GM13977 (cell line): Measurements from ENCODE around the gene CSNK2A2.

Experiments
- DNase-seq: peaks from one replicate; pipeline ENCODE4 v3.0.0; 2012; ENCODE audit warnings: low spot score
- in situ Hi-C: fragments of 300-500 bp; cut with MboI; formaldehyde crosslinking; loops from one replicate; pipeline ENCODE4 v1.12.0; 2022; ENCODE audit warnings: low sequenced_read_pairs, low pct_unique_long_range_greater_than_20kb, mixed read lengths, inconsistent platforms; ENCODE audit not compliant: unreplicated experiment
- TF ChIP-seq, protein P1 (sequence below): IDR thresholded peaks from 2 replicates; pipeline ENCODE4 v1.5.1; 2012; ENCODE audit warnings: mild to moderate bottlenecking, control low read depth; ENCODE audit not compliant: insufficient read depth; ENCODE audit errors: extremely low read depth, missing control alignments

CSNK2A2 gene

DNA sequence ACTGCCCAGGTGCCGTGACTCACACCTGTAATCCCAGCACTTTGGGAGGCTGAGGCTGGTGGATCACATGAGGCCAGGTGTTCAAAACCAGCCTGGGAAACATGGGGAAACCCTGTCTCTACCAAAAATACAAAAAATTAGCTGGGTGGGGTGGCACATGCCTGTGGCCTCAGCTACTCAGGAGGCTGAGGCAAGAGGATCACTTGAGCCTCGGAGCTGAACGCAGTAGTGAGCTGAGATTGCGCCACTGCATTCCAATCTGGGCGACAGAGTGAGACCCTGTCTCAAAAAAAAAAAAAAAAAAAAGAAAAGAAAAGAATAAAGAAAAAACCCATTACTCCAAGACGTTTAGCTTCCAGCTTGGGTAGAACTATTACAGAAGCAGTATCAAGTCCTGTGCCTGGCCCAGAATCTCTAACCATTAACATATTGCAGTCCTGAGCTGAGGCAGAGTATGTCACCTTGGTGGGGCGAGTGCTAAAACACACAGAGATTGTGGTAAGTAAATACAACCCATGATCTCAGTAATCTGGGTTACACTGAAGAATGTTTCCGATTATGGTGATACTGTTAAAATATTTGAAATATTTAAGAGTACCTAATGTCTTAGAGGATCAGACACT is 45.5 kb downstream of the CSNK2A2 start:
- TF ChIP-seq, protein P1, sequence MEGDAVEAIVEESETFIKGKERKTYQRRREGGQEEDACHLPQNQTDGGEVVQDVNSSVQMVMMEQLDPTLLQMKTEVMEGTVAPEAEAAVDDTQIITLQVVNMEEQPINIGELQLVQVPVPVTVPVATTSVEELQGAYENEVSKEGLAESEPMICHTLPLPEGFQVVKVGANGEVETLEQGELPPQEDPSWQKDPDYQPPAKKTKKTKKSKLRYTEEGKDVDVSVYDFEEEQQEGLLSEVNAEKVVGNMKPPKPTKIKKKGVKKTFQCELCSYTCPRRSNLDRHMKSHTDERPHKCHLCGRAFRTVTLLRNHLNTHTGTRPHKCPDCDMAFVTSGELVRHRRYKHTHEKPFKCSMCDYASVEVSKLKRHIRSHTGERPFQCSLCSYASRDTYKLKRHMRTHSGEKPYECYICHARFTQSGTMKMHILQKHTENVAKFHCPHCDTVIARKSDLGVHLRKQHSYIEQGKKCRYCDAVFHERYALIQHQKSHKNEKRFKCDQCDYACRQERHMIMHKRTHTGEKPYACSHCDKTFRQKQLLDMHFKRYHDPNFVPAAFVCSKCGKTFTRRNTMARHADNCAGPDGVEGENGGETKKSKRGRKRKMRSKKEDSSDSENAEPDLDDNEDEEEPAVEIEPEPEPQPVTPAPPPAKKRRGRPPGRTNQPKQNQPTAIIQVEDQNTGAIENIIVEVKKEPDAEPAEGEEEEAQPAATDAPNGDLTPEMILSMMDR = no peak
- no peak for DNase-seq
- in situ Hi-C loops = no loop called here

DNA sequence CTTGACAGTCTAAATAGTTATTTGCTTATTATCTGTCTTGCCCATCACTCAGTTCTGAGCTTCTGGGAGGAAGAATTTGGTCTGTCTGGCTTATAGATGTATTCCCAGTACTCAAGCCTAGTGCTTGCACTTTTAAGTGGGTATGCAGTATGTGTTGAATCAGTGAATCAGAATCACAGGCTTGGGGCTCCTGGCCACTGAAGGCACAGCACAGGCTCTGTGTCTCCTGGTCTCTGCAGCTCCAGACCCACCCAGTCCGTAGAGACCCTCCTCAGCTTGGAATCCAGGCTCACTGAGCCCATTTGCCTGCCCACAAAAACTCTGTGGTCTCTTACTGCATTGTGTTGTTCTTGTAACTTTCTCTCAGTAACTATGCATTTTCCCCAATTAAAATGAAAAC is 49.4 kb downstream of the CSNK2A2 start:
- DNase-seq = no peak
- in situ Hi-C loops = no loop called here
- TF ChIP-seq, protein P1 = no peak

DNA sequence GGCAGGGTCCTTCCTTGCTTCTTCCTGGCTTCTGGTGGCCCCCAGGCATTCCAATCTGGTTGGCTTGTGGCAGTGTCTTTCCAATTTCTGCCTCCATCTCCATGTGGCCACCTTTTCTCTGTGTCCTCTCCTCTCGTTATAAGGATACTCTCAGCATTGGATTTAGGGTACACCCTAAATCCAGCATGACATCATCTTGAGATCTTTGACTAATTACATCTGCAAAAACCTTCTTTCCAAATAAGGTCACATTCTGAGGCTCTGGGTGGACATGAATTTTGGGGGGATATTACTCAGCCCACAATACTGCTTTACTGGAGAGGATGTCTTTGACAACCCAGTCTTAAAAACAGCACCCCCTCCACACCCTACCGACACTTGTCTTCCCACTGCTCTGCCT is 49.8 kb downstream of the CSNK2A2 start:
- TF ChIP-seq, protein P1 = no peak
- in situ Hi-C loops = no loop called here
- no peak for DNase-seq

DNA sequence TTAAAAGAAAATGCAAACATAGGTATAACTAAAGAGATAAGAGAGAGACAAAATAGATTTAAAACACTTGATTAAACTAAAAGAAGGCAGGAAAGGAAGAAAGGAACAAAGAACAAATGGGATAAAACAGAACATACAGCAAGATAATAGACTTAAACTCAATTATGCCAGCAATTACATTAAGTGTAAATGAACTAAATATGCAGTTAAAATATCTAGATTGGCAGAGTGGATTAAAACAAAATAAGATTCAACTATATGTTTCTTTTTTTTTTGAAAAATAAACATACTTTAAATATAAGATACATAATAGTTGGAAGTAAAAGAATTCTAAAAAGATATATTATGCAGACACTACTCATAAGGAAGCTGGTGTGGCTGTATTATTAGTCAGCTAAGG is 59.1 kb downstream of the CSNK2A2 start:
- DNase-seq = no peak
- in situ Hi-C loops = no loop called here

DNA sequence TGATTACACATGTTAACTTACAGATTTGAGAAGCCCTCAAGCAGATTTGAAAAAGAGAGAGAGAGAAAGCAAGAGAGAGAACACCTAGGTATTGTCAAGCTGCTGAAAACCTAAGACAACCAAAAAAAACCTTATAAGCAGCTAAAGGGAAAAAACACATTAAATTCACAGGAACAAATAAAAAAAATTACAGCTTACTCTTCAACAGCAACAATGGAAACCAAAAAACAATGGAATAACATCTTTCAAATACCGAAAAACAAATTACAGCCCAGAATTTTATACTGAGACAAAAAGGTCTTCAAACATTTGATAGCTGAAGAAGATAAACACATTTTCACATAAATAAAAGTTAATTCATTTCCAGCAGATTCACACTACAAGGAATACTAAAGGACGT is 60.3 kb downstream of the CSNK2A2 start:
- no peak for DNase-seq
- TF ChIP-seq, protein P1 = no peak
- in situ Hi-C loops = no loop called here

More for the DNA sequence above, 59.1 kb downstream of the CSNK2A2 start:
- TF ChIP-seq, protein P1 = no peak

DNA sequence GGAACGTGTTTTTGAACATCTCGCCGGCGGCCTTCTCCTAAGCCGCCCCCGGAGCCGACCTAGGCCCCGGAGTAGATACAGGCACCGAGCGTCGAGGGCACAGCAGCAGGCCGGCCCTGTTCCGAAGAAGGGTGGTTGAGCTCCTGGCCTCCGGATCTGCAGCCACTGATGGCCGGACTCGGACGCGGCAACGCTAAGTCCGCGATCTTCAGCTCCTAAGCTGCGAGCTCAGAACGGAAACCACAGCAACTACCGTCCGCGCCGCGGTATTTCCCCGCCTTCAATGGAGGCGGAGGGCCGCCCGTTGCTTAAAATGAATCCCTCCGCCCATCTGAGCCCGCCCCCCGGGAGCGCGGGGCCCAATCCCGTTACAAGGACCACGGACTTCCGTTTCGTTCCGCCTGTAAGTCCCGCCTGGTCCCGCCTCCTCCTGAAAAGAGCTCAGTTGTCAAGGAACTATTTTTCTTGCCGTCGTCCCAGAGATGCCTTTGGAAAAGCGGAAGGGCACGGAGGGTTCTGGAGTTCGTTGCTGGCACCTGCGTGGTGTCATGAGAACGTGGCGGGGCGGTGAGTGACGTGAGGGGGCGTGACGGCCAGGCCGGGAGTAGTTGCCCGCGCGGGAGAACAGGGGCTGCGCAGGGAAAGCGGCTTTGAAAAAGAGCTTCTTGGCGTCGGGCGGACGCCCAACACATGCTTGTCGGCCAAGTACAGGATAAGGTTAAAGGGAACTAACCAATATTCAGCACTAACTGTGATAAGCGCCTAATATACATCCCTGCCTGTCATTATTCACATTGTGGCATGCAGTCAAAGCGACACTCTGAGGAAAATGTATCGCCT is 68.6 kb downstream of the CSNK2A2 start, which contains the start of gene CFAP20:
Gene CFAP20 (minus strand): TSS at position 285 of the 840 bp plus-strand sequence. CDS start 266 bp downstream, at position 19.
- DNase-seq = peak; percentile 92
- in situ Hi-C loops = no loop called here
- TF ChIP-seq, protein P1 = no peak
